ENCODE measurements around the gene ADGRF3.

ADGRF3 gene

GRCh38 chr2:26300234-26300925, 46.2 kb downstream of the ADGRF3 start:
- H3F3A ChIP-seq (ENCODE audit: insufficient read depth, low read length) = no peaks in the 10 kb centered on the region
- H2AFZ ChIP-seq (ENCODE audit: low read length) = no peak overlapping the region
- H3K27ac ChIP-seq (ENCODE audit: low read depth, low read length, poor library complexity, severe bottlenecking) = no peak overlapping the region
- no peaks in the 10 kb centered on the region for H3K9me2 ChIP-seq (ENCODE audit: low read depth, low read length)
- TF ChIP-seq EZH2 (IDR thresholded peaks at IDR 0.05; ENCODE audit: borderline replicate concordance, low read length) = no peak
- TF ChIP-seq CTCF (IDR thresholded peaks at IDR 0.05; ENCODE audit: low read length) = no peak
- H3K36me3 ChIP-seq (ENCODE audit: insufficient read depth, low read length) = no peaks in the 10 kb centered on the region
- no peaks in the 10 kb centered on the region for H4K20me1 ChIP-seq (ENCODE audit: insufficient read depth, low read length)
- H3K9ac ChIP-seq (ENCODE audit: low read length) = no peak overlapping the region
- no peaks in the 10 kb centered on the region; the same call in 1 of the 2 replicates for H3K27me3 ChIP-seq (ENCODE audit: insufficient read depth, low read length)
- no peak overlapping the region for H3K4me3 ChIP-seq (ENCODE audit: low read depth, low read length, poor library complexity, severe bottlenecking)
- H3K4me2 ChIP-seq (ENCODE audit: low read length) = no peak overlapping the region
- peaks cover 12% of the 10 kb centered on the region for H3K4me1 ChIP-seq (ENCODE audit: insufficient read depth, low read length, severe bottlenecking)
- no peaks in the 10 kb centered on the region for H3K9me3 ChIP-seq (ENCODE audit: low read length)
- H3K79me2 ChIP-seq (ENCODE audit: insufficient read depth, low read length) = no peaks in the 10 kb centered on the region

- peak overlapping the region; percentile 4; the same call in 1 of the 2 replicates for H3K9ac ChIP-seq (ENCODE audit: low read length)
- H3K4me3 ChIP-seq (ENCODE audit: low read depth, low read length, poor library complexity, severe bottlenecking) = peak overlapping the region; percentile 48
- peak overlapping the region; percentile 65 for H3K4me2 ChIP-seq (ENCODE audit: low read length)
- H3F3A ChIP-seq (ENCODE audit: insufficient read depth, low read length) = no peaks in the 10 kb centered on the region
- TF ChIP-seq CTCF (IDR thresholded peaks at IDR 0.05; ENCODE audit: low read length) (no peak), EZH2 (IDR thresholded peaks at IDR 0.05; ENCODE audit: borderline replicate concordance, low read length) (no peak)
- H3K4me1 ChIP-seq (ENCODE audit: insufficient read depth, low read length, severe bottlenecking) = peaks cover 12% of the 10 kb centered on the region
- no peaks in the 10 kb centered on the region for H3K9me2 ChIP-seq (ENCODE audit: low read depth, low read length)
- H4K20me1 ChIP-seq (ENCODE audit: insufficient read depth, low read length) = no peaks in the 10 kb centered on the region
- H2AFZ ChIP-seq (ENCODE audit: low read length) = no peak overlapping the region; the same call in 1 of the 2 replicates
- no peaks in the 10 kb centered on the region for H3K79me2 ChIP-seq (ENCODE audit: insufficient read depth, low read length)
- H3K9me3 ChIP-seq (ENCODE audit: low read length) = no peaks in the 10 kb centered on the region
- H3K36me3 ChIP-seq (ENCODE audit: insufficient read depth, low read length) = no peaks in the 10 kb centered on the region
- no peaks in the 10 kb centered on the region; the same call in 1 of the 2 replicates for H3K27me3 ChIP-seq (ENCODE audit: insufficient read depth, low read length)
- H3K27ac ChIP-seq (ENCODE audit: low read depth, low read length, poor library complexity, severe bottlenecking) = no peak overlapping the region
Measured at GRCh38 chr2:26299471-26300101, 47.0 kb downstream of the ADGRF3 start.

DNA sequence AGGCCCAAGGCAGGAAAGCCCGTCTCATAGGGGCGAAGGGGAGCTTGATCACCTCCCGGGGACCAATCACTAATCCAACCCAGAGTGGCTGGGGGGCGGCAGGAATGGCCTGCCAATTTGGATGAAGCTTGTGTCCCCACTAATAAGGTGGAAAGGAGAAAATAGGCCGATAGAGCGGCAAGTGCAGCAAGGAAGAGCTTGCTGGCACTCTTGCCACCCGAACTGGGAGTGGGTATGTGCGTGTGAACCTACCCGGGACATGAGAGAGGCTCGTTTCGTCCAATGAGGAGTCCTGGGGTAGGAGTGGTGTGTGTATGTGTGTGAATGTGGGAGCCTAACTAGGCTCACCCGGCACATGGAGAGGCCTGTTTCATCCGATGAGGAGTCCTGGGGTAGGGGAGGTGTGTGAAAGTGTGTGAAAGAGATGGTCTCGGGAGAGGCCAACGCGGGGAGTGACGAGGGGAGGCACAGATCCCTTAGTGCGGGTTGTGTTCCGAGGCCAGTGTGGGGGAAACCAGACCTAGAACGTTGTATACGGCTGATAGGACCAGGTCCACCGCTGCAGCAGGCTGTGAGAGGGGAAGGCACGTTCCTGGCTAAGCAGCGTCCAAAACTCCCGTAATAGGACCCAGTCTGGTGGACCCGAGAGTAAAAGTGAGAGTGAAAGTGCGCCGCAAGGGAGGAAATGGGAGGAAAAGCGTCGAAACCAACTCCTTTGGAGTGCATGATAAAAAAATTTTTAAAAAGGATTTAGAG, 47.8 kb downstream of the ADGRF3 start:
- no peaks in the 10 kb centered on the region; the same call in 1 of the 2 replicates for H3K27me3 ChIP-seq (ENCODE audit: insufficient read depth, low read length)
- peaks cover 12% of the 10 kb centered on the region for H3K4me1 ChIP-seq (ENCODE audit: insufficient read depth, low read length, severe bottlenecking)
- no peaks in the 10 kb centered on the region for H4K20me1 ChIP-seq (ENCODE audit: insufficient read depth, low read length)
- no peaks in the 10 kb centered on the region for H3K9me3 ChIP-seq (ENCODE audit: low read length)
- peak overlapping the region; percentile 65 for H3K4me2 ChIP-seq (ENCODE audit: low read length)
- no peak for TF ChIP-seq CTCF (IDR thresholded peaks at IDR 0.05; ENCODE audit: low read length)
- no peak for TF ChIP-seq EZH2 (IDR thresholded peaks at IDR 0.05; ENCODE audit: borderline replicate concordance, low read length)
- H3K27ac ChIP-seq (ENCODE audit: low read depth, low read length, poor library complexity, severe bottlenecking) = no peak overlapping the region
- H3K4me3 ChIP-seq (ENCODE audit: low read depth, low read length, poor library complexity, severe bottlenecking) = peak overlapping the region; percentile 48
- no peak overlapping the region for H2AFZ ChIP-seq (ENCODE audit: low read length)
- no peaks in the 10 kb centered on the region for H3K9me2 ChIP-seq (ENCODE audit: low read depth, low read length)
- H3K79me2 ChIP-seq (ENCODE audit: insufficient read depth, low read length) = no peaks in the 10 kb centered on the region
- no peaks in the 10 kb centered on the region for H3F3A ChIP-seq (ENCODE audit: insufficient read depth, low read length)
- H3K9ac ChIP-seq (ENCODE audit: low read length) = peak overlapping the region; percentile 4; the same call in 1 of the 2 replicates
- H3K36me3 ChIP-seq (ENCODE audit: insufficient read depth, low read length) = no peaks in the 10 kb centered on the region

All from OCI-LY1 (cell line).